ENCODE results near the gene RBMX.
"Not testable (repeated sequence)": the region's sequence is repeated elsewhere in the genome, so short reads cannot be mapped to it uniquely, and the experiment has no call there.

RBMX gene

DNA sequence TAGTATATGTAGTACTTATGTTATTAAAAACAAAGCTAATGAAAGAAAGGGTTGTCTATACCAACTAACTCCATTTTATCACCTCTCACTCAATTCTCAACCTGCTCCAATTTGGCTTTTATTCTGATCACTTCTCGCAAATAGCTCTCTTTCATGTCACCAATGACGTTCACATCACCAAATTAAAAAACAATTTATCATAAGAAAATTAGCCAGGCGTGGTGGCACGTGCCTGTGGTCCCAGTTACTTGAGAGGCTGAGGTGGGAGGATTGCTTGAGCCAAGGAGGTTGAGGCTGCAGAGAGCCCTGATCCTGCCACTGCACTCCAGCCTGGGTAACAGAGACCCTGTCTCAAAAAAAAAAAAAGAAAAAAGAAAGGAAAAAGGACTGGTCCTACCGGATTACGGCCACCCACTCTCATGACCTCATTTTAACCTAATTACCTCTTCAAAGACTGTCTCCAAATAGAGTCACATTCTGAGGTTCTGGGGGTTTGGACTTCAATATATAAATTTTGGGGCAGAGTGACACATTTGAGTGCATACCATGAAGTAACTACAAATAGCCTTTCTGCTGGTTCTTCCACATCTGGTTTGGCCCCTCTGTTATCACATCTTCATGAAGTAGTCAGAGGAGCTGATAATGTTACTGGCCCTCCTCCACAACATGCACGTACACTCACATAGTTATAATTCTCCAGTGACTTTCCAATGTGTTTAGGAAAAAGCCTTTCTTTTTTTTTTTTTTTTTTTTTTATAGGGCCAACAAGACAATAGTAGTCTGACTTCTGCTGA lies 15.8 kb upstream of the RBMX start:
- DNase-seq (ENCODE audit: extremely low read depth, low read depth): no peak
- TF ChIP-seq CTCF (IDR thresholded peaks at IDR 0.05; ENCODE audit: low read depth, low read length, missing control alignments): no peak

DNA sequence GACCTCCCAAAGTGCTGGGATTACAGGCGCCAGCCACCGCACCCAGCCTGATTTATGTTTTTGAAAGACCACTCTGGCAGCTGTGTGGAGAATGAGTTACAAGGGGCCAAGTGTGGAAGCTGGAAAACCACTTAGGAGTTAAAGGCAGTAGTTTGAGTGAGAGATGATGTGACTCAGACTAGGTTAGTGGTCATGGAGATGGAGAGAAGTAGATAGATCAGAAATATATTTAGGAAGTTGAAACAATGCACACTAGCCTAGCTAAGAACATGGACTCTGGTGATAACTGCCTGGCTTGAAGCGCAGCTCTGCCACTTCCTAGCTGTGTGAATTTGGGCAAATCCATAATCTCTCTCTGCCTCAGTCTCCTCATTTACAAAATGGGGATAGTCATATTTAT lies 11.9 kb upstream of the RBMX start:
- DNase-seq (ENCODE audit: extremely low read depth, low read depth): no peak
- no peak overlapping the region for H3K4me3 ChIP-seq (replicated peaks; ENCODE audit: low read depth, low read length)
- TF ChIP-seq CTCF (IDR thresholded peaks at IDR 0.05; ENCODE audit: low read depth, low read length, missing control alignments): no peak

More for the DNA sequence above, 15.8 kb upstream of the RBMX start:
- H3K4me3 ChIP-seq (replicated peaks; ENCODE audit: low read depth, low read length): no peak overlapping the region

DNA sequence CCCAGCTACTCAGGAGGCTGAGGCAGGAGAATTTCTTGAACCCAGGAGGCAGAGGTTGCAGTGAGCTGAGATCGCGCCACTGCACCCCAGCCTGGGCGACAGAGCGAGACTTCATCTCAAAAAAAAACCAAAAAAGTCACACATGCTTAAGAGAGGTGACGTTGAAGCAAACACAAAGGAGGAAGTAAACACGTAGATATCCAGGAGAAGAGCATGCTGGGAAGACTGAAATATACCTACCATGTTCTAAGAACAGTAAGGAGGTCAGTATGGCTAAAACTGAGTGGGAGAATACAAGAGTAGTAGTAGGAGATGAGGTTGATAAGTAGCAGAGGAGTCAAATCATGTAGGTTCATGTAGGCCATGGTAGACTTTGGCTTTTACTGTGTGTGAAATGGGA lies 10.1 kb upstream of the RBMX start:
- not testable (repeated sequence) for DNase-seq (ENCODE audit: extremely low read depth, low read depth); H3K4me3 ChIP-seq (replicated peaks; ENCODE audit: low read depth, low read length)

DNA sequence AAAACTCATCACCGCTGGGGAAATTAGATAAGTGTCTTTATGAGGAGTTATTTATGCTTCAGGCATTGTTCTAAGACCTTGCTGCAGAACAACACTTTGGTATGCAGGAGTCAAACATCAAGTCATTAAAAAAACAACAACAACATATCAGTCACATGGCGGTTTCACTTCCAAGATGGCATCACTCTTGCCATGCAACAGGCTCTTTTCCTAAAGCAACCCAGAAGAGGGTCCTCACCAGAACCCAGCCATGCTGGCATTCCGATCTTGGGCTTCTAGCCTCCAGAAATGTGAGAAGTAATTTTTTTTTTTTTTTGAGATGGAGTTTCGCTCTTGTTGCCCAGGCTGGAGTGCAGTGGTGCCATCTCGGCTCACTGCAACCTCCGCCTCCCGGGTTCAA lies 8.7 kb upstream of the RBMX start:
- H3K4me3 ChIP-seq (replicated peaks; ENCODE audit: low read depth, low read length): no peak overlapping the region
- TF ChIP-seq CTCF (IDR thresholded peaks at IDR 0.05; ENCODE audit: low read depth, low read length, missing control alignments): no peak
- DNase-seq (ENCODE audit: extremely low read depth, low read depth): no peak

DNA sequence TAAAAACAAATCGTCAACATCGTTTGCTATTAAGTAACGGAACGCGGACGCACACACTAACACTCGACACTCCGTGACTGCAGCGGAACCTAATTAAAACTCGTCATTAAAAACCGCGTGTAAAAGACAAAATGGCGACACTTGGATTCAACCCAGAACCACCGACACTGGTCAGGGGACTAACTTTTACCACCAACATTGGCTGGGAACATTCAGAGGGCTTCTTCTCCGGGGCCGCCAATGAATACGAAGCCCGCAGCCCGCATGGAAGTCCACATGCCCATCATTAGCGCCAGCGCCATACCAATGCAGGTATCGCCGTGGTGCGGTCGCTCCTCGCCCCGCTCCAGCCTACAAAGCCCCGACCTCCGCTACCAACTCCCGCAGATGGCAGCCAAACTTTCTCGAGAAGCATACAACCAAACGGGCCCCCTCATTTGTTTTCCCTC lies 498 bp downstream of the RBMX start:
- peak overlapping the region; percentile 79 for H3K4me3 ChIP-seq (replicated peaks; ENCODE audit: low read depth, low read length)
- no peak for TF ChIP-seq CTCF (IDR thresholded peaks at IDR 0.05; ENCODE audit: low read depth, low read length, missing control alignments)
- no peak for DNase-seq (ENCODE audit: extremely low read depth, low read depth)

GRCh38 chrX:136879001-136879687 lies 1.4 kb downstream of the RBMX start:
- no peak for TF ChIP-seq CTCF (IDR thresholded peaks at IDR 0.05; ENCODE audit: low read depth, low read length, missing control alignments)
- peak overlapping the region; percentile 79 for H3K4me3 ChIP-seq (replicated peaks; ENCODE audit: low read depth, low read length)
- no peak for DNase-seq (ENCODE audit: extremely low read depth, low read depth)

- H3K4me3 ChIP-seq (replicated peaks; ENCODE audit: low read depth, low read length): peak overlapping the region; percentile 79
- TF ChIP-seq CTCF (IDR thresholded peaks at IDR 0.05; ENCODE audit: low read depth, low read length, missing control alignments): no peak
- DNase-seq (ENCODE audit: extremely low read depth, low read depth): no peak
Observed at GRCh38 chrX:136878423-136878822, 2.1 kb downstream of the RBMX start.

- not testable (repeated sequence) for DNase-seq (ENCODE audit: extremely low read depth, low read depth); H3K4me3 ChIP-seq (replicated peaks; ENCODE audit: low read depth, low read length)
Observed at GRCh38 chrX:136874114-136874513, 6.4 kb downstream of the RBMX start.

DNA sequence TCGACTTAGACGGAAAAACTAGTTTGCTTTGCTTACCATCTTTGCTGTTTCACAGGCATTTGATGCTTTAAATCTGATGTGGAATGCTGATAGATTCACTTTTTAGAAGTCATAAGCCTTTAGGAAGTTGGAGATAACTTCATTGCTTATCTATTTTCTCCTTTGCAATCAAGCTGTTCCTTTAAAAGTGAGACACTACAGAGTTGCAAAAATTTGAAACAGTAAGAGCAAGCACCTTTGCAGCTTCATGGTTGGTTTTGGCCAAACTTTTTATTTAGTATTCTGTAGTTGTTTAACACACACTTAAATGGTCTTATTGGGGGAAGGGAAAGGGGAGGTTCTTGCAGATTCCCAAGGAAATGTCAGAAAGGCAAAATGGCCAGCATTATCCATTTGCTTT lies 7.3 kb downstream of the RBMX start:
- DNase-seq (ENCODE audit: extremely low read depth, low read depth); H3K4me3 ChIP-seq (replicated peaks; ENCODE audit: low read depth, low read length): not testable (repeated sequence)

Data from HFF-Myc (cell line).